ENCODE results near the gene SMAD6. TPM values are rescaled to one million over a fixed set of nuclear protein-coding genes. Genes with fewer than 3 reads are reported as not detected.
"Not testable (repeated sequence)": the region's sequence is repeated elsewhere in the genome, so short reads cannot be mapped to it uniquely, and the experiment has no call there.

Gene SMAD6
- polyA plus RNA-seq, 1 donor: 3.7 TPM

GRCh38 chr15:66757521-66757920 lies 55.5 kb downstream of the SMAD6 start:
- no peak for DNase-seq (ENCODE audit: low read depth)

GRCh38 chr15:66758217-66758616 lies 56.2 kb downstream of the SMAD6 start:
- DNase-seq (ENCODE audit: low read depth): not testable (repeated sequence)

GRCh38 chr15:66758844-66759243 lies 56.8 kb downstream of the SMAD6 start:
- no peak for DNase-seq (ENCODE audit: low read depth)

GRCh38 chr15:66760097-66760967 lies 58.3 kb downstream of the SMAD6 start:
- DNase-seq (ENCODE audit: low read depth): no peak

- DNase-seq (ENCODE audit: low read depth): no peak
Measured at GRCh38 chr15:66760968-66761725, 59.1 kb downstream of the SMAD6 start.

GRCh38 chr15:66761726-66762595 lies 59.9 kb downstream of the SMAD6 start:
- DNase-seq (ENCODE audit: low read depth): no peak

GRCh38 chr15:66763186-66764071 lies 61.4 kb downstream of the SMAD6 start:
- no peak for DNase-seq (ENCODE audit: low read depth)

- DNase-seq (ENCODE audit: low read depth): no peak
Measured at GRCh38 chr15:66764072-66764786, 62.2 kb downstream of the SMAD6 start.

GRCh38 chr15:66765478-66766281 lies 63.6 kb downstream of the SMAD6 start:
- DNase-seq (ENCODE audit: low read depth): no peak

- DNase-seq (ENCODE audit: low read depth): no peak
Measured at GRCh38 chr15:66766282-66767230, 64.5 kb downstream of the SMAD6 start.

- no peak for DNase-seq (ENCODE audit: low read depth)
Measured at GRCh38 chr15:66767240-66767659, 65.2 kb downstream of the SMAD6 start.

GRCh38 chr15:66768987-66769386 lies 67.0 kb downstream of the SMAD6 start:
- DNase-seq (ENCODE audit: low read depth): no peak

GRCh38 chr15:66770518-66771350 lies 68.7 kb downstream of the SMAD6 start:
- DNase-seq (ENCODE audit: low read depth): no peak

- DNase-seq (ENCODE audit: low read depth): no peak
Measured at GRCh38 chr15:66771351-66771650, 69.3 kb downstream of the SMAD6 start.

GRCh38 chr15:66772604-66773128 lies 70.6 kb downstream of the SMAD6 start:
- no peak for DNase-seq (ENCODE audit: low read depth)

- DNase-seq (ENCODE audit: low read depth): no peak
Measured at GRCh38 chr15:66773129-66773873, 71.3 kb downstream of the SMAD6 start.
